ENCODE data around the gene MAGI2.
"Not testable (repeated sequence)": the region's sequence is repeated elsewhere in the genome, so short reads cannot be mapped to it uniquely, and the experiment has no call there.

MAGI2 gene

DNA sequence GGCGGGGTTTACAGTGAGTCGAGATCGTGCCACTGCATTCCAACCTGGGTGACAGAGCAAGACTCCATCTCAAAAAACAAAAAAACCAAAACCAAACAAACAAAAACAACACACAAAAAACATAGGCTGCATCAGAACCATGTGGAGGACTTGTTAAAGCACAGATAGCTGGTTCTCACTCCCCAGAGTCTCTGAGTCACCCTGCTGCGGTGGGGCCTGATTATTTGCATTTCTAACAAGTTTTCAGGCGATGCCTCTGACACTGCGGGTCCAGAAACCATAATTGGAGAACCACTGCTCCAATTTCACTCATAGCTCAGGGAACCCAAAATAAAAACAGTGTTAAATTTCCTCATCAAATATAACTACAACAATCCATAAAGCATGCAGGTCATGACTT is 816.7 kb downstream of the MAGI2 start:
- DNase-seq (ENCODE audit: low read depth): no peak

DNA sequence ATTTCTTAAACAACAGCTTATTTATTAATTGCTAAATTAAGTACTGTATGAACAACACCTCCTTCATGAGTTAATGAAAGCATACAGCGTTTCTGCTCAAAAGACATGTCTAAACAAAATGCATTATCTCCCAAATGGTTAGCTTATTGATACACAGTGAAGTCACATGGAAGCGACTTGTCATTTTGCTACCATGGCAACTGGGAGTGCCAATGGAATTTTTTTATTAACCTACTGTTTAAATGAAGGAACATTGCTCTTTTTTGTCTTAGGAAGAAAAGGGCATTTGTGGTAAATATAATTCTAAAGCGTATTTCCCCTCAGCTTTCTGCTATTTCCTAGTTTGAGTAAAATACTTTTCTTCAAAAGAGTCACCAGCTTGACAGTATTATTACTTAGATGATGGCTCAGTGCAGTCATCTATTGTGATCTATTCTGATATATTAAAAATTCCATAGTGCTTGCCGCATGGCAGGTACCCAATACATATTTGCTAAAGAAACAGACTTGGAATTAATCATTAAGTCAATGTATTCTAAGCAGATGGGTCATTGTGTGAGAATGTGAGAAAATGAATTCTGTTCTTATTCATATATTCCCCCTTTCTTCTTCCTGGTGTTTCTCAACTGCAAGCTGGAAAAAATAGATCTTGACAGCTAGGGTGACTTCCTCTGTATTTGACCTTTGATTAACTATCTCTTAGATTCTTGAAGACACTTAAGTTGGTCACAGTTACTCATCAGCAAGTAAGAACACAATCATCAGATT is 818.3 kb downstream of the MAGI2 start:
- DNase-seq (ENCODE audit: low read depth): peak; percentile 20

DNA sequence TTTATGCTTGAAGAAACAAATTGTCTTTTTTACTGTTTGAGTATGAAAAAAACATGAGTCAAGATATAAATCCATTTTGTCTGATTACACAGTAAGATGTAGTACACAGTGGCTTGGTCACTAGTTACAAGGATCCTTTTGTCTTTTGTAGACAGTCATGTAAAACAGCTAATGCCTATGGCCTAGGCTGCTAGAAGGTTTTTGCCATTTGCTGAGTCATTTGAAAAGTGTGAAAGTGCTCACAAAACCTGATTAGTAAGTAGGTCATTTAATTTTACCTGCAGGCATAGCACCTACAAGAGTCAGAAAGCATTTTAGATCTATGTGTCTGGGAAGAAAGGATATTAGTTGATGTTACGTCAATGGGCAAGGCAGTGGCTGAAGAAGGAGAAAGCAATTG is 819.4 kb downstream of the MAGI2 start:
- DNase-seq (ENCODE audit: low read depth): no peak

DNA sequence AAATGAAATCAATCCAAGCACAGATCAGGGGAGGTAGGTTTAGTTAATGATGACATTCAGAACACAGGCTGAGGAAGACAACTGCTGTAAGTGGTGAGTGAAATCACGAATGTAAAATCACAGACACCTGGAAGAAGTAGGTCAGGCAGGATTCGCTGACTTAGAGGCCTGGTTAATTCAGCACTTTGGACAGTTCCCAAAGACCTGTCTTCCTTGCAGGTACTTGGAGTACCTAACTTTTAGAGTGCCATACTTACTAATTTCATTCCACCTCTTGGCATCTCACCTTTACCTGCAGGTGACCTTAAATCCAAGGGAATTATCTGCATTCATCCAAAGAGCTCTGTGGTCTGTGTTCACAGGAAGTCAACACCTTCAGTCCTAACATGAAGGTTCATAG is 832.5 kb downstream of the MAGI2 start:
- no peak for DNase-seq (ENCODE audit: low read depth)

DNA sequence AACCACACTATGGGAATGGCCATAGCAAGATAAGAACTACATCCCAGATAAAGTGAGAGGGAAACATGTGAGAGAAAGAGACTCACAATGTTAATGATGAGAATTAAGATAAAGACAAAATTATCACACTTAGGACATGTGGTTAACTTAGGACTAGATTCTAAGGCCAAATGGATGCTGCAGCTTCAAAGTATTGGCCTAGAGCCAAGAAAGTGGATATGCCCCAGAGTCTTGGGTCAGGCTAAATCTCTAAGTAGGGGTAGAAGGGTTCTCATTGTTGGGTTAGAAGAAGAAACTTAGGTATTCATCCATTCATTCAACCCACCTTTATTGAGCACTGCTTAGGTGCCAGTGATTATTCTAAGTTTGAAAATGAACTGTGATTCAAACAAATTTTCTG is 836.9 kb downstream of the MAGI2 start:
- DNase-seq (ENCODE audit: low read depth): no peak

DNA sequence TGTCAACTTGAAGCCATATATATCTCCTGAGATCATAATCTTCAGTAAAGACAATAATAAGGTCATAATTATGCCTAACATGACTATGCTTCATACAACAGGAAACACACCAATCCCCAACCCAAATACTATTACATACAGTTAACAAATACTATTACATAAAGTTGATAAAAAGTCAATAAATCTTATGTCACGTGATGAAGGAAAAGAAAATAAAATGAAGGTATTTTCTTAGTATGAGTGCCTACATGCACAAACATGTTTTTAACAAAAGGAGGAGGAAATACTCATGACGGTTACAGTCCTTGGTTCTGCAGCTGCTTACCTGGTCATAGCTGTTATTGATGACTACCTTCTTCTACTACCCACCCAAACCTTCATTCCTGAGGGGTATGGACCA is 844.2 kb downstream of the MAGI2 start:
- no peak for DNase-seq (ENCODE audit: low read depth)

DNA sequence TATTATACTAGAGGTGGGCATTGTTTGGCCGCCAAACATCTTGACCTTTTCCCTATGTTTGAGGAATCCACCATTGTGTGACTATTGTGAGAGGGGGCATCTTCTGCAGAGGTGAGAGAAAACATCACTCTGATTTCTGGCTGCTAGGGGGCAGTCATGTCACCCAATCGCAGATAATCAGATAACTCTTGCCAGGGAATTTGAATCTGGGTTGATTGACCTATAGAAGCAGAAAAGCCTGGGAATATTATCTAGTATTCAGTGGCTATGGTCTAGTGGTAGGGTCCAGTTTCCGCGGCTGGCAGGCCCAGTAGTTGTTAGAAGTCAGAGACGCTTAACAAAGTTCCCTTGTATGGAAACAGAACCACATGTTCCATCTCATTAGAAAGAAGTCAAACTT is 846.4 kb downstream of the MAGI2 start:
- DNase-seq (ENCODE audit: low read depth): no peak

DNA sequence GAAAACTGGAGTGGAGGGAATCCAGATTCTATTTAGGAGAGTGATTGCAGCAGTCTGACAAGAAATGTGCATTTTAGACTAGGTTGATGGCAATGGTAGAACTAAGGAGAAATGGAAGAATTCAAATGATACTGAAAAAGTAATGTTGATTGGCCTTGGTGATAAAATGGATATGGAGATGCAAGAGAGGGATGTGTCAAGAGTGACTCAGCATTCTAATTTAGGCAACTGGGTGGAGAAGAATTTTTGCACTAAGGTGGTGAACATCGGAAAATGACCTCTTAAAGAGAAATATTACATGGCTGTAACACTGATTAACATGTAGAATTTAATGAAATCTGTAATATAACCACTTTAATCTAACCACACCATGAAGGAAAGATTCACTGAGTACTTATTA is 848.3 kb downstream of the MAGI2 start:
- no peak for DNase-seq (ENCODE audit: low read depth)

DNA sequence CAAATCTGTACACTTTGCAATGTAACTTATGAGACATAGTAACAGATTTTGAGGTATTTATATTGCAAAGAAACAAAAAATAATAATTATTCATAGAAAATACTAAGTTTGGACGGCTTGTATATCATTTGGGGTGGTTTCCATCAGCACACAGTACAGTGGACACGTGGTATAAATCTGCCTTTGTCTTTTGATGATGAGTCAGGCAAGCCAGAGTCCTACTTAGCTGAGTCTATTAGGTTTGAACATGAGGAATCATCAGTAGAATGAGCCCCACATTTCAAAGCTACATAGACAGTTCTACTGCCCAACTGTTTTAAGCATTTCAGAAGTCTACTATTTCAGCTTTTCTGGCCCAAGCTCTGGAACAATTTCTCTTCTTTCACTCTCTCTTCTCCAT is 851.7 kb downstream of the MAGI2 start:
- no peak for DNase-seq (ENCODE audit: low read depth)

DNA sequence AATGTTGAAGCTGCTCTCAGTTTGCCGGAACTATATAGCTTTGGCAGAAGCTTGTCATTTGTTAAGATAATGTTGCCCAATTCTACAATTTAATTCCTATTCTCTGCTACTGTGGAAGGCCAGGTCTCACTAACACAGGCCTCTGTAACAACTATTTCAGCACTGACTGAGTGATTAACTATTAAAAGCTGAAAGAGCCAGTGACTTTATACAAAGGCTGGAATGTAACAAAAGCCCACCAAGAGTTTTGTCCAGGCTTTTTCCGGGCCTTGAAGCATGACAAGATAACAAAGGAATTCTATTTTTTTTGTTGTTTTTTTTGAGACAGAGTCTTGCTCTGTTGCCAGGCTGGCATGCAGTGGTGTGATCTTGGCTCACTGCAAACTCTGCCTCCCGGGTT is 859.3 kb downstream of the MAGI2 start:
- DNase-seq (ENCODE audit: low read depth): no peak

DNA sequence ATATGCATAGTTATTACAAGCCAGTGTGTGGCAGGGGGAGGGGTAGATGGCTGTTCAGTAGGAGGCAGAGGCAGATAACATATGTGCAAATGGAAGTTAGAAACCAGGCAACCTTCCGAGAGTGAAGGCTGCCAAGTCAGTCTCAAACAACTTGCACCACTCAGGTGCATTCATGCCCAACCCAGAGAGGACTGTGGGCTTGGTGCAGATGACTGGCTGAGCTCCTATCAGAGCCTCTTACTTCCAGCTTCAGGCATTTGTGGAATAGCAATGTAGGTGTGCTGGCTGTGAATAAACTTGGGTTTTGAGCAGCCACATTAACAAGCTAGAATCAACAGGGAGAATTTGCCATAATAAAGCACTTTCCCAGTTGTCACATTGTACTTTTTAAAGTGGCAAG is 865.1 kb downstream of the MAGI2 start:
- no peak for DNase-seq (ENCODE audit: low read depth)

DNA sequence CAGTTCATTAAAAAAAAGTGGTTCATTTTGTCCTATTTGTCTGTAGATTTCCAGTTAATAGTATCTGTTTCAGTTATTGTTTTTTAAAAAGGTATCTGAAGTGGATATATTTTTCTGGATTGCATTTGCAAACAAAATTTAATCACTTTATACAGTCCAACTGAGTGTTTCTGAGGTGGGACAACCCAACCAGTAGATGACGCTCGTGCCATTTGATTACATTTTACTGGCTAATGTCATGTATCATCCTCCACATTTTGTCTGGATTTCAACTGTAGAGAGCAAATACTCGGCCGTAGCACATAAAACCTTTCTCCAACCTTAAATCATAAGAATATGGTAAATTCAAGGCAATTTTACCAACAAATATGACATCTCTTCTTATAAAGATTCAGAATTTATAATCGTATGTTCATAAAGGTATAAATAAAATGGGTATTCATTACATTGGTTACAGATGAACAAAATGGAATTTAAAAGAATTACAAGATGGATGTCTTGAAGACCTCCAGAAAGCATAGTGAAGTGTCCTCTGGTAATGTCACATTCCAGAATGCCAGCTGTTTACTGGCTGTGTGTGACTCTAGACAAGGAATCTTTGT is 865.9 kb downstream of the MAGI2 start:
- no peak for DNase-seq (ENCODE audit: low read depth)

DNA sequence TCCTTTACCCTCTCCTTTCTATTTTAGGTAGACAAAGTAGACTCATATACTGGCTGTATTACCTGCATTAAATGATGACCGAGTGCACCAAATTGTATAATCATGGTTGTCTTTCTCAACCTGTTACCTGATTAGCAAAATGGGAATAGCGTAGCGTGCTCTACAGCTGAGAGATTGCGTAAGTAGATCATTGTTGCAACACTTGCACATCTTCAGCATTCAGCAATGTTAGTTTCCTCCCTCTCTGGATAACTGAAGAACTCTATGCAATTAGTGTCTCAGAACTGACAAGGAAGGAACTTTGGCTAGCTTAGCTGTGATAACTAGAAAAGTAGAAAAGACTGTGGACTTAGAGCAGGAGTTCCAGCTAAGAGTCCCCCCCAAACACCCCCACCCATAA is 867.5 kb downstream of the MAGI2 start:
- DNase-seq (ENCODE audit: low read depth): no peak

DNA sequence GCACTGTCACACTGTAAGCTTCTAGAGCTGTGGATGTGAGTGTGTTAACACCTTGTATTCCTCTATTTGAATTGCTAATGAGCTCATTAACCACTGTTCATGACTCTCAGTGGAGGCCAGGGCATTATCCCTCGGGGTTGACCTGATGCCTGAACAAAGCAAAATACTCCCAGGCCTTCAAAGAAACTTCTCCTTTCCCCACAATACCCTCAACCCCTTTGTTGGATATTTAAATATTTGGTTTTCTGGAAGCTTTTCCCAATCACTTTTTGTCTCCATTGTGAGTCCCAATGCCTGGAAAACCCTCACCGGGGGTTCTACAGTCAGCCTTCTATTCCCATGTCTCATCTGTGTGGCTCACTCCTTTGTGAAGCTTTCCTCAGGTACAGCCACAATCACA is 874.8 kb downstream of the MAGI2 start:
- no peak for DNase-seq (ENCODE audit: low read depth)

DNA sequence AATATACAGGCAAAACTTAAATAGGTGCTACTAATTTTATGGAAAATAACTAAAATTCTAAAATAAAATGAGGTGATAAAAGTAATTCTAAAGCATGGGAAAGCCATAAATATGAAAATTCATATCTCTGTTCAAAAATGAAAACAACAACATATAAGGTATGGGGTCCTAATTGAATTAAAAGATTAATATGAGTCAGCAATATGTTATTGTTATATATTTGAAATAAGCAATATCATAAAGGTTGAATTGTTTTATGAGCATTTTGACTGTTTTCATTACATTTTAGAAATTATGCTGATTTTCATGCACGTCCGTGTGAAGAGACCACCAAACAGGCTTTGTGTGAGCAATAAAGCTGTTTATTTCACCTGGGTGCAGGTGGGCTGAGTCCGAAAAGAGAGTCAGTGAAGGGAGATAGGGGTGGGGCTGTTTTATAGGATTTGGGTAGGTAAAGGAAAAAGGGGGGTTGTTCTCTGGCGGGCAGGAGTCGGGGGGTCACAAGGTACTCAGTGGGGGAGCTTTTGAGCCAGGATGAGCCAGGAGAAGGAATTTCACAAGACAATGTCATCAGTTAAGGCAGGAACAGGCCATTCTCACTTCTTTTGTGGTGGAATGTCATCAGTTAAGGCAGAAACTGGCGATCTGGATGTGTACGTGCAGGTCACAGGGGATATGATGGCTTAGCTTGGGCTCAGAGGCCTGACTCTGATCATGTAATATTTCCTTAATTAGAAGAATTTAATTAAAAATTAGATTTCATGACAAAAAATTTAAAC is 876.1 kb downstream of the MAGI2 start:
- DNase-seq (ENCODE audit: low read depth): not testable (repeated sequence)

DNA sequence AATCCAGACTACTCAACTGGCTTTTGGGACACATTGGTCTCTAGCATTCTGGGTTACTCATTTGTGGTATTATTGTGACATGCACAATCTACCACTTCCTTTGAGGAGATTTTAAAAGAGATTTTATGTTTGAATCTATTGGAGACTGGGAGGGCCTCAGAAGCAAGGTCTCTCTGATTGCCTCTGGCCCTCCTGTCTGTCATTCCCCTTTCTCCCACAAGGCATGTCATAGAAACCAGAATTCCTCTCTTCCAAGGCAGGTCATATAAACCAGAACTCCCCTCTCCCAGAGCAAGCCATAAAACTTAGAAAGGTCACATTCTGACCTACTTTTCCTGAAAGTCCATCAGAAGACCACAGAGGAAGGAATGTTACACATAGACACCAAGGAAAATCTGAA is 877.2 kb downstream of the MAGI2 start:
- DNase-seq (ENCODE audit: low read depth): no peak

DNA sequence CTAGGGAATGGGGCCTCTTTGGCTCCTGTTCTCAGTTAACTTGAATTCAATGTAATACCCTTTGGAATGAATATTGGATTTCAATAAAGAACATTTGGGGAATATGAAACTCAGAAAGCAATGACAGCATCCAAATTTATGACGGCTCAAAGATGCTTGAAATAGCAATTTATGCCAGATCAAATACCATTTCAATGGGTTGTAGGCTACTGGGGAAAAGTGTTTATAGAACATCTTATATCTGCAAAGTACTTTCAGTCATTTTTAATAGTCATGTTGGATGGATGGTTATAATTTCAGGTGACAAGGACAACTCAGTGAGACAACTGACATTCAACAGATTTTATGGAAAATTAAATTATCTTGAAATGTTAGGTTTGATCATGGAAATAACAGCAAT is 882.2 kb downstream of the MAGI2 start:
- no peak for DNase-seq (ENCODE audit: low read depth)

DNA sequence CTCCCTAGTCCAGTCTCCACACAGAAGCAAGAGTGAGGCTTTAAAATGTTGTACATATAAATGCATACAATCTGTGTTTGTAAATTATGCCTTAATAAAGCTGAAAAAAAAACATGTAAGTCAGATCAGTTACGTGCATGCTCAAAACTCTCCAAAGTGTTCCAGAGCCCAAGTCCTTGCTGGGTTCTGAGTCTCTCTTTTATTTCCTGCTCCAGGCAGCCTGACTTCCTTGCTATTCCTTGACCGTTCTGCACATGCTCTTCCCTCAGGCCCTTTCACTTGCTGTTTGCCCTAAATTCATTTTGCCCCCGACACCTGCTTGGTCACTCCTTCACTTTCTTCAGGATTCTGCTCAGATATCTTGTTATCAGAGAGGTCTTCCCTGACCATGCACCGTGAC is 884.8 kb downstream of the MAGI2 start:
- no peak for DNase-seq (ENCODE audit: low read depth)

DNA sequence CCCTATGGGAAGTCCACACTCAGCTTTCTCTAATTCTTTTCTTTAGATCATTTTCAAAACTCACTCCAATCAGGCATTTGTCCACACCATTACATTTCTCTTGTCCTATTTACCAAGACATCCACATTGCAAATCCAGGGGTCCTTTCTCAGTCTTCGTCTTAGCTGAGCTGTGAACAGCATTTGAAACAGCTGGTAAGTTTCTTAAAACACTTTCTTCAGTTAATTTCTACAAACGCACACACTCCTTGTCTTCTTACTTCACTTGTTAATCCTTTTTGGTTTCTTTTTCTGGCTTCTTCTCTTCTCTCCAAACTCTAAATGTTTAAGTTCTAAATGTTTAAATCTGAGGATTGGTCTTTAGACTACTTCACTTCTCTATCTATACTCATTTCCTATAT is 885.6 kb downstream of the MAGI2 start:
- DNase-seq (ENCODE audit: low read depth): no peak

DNA sequence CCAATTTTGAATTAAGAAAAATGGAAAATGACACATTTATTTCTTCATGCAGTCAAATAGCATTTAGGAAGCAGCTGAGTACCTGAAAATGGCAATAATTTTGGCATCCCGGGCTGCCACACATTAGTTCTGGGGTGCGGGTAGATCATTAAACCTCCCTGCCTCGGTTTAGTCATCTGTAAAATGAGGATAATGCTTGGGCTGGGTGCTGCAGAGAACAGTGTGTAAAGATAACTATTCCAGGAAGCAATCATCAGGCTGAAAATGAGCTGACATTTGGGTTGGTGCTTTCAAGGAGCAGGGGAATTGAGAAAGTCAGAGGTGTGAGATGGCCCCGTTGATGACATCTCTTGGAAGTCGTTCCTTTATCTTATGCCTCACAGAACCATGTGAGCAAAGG is 887.7 kb downstream of the MAGI2 start:
- DNase-seq (ENCODE audit: low read depth): no peak

DNA sequence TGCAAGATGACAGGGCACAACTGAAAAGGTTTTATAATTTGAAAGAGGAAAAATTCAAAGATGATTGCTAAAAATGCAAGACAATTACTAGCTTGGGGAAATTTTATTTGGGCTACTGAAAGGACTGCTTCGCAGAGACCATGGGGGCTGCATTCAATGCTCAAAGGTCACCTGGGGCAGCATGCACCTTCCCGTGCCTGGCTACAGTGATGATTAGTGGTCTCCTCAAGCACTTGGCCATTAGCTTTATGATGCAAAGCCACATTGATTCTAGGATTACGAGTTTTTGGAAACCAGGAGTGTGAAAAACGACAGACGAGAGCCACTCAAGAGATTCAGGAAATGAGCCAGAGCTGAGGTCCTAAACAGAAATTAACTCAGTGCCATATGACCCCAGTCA is 890.3 kb downstream of the MAGI2 start:
- DNase-seq (ENCODE audit: low read depth): no peak

DNA sequence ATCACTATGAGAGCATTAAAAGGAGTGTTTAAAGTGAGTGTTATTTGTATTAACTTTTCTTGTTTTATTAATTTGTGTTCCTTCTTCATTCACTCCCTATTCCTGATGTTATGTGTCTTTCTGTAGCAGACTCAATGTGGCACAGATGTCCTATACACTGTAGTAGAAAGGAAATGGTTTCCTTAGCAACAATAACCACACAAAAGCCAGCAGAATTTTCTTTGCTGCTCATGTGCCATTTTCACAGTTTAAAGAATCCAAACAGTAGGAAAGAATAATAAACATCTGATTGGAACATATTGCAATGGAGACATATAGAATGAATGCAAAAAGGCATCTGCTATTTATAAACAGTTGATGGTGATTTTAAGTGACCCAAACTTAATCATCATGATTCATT is 891.3 kb downstream of the MAGI2 start:
- DNase-seq (ENCODE audit: low read depth): no peak

DNA sequence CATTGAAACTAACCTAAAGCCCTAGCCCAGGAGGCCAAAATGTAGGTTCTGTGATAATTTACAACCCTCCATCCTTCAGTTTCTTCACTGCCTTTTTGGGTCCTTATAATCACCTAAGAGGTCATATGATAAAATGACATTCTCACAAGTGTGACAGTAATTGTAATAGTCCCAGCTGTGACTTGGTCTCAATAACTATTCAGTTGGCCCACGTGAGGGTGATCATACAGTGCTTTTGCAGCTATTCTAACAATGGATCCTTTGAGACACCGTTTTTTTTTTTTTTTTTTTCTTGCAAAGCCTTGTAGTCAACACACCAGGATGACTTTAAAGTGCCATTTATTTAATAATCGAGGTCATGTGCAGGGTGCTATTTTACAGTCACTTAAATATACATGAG is 894.9 kb downstream of the MAGI2 start:
- no peak for DNase-seq (ENCODE audit: low read depth)
